GM21367 (cell line): ENCODE results near the gene TLK2.
"Not testable (repeated sequence)": the region's sequence is repeated elsewhere in the genome, so short reads cannot be mapped to it uniquely, and the experiment has no call there.

Experiments
- ATAC-seq: cut with Tn5 transposase; IDR thresholded peaks from one replicate; pipeline ENCODE4 v1.9.1; 2021; ENCODE audit not compliant: unreplicated experiment

The TLK2 gene

DNA sequence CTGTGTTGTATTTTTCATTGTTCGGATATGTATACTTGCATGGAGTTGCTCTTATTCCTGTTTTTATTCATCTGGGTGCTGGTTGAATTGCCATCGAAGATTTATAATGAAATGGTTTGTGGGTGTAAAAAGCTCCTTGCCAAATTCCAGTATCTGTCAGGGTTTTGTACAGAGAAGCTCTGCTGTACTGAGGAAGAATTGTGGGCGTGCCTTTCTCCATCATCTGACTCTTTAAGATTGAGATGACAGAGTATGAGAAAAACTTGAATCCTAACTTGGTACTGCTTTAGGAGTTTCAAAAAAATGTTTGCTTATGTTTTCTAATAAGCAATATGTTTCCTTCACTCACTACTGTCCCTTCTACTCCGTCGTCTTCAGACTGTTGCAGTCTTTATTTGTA lies 78.9 kb downstream of the TLK2 start:
- not testable (repeated sequence) for ATAC-seq

DNA sequence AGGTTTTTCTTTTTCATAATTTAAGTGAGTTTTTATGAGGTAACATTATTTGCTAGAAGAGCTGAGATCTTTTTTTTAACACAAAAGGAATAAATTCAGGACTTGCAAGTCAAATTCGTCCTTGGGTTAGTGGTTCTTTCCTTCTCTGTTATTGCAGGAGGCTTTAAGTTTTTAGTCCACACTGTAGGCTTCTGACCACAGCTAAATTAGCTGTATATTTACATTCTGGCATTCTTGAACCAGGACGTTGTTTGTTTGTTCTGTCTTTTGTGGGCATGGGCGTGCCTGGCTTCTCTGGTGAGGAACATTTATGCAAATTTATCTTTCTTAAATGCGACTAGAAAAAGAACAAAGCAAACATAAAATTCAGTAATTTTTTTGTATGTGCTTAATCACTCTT lies 80.3 kb downstream of the TLK2 start:
- ATAC-seq: not testable (repeated sequence)

DNA sequence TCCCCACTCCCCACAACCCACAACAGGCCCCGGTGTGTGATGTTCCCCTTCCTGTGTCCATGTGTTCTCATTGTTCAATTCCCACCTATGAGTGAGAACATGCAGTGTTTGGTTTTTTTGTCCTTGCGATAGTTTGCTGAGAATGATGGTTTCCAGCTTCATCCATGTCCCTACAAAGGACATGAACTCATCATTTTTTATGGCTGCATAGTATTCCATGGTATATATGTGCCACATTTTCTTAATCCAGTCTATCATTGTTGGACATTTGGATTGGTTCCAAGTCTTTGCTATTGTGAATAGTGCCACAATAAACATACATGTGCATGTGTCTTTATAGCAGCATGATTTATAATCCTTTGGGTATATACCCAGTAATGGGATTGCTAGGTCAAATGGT lies 82.3 kb downstream of the TLK2 start:
- ATAC-seq: not testable (repeated sequence)

DNA sequence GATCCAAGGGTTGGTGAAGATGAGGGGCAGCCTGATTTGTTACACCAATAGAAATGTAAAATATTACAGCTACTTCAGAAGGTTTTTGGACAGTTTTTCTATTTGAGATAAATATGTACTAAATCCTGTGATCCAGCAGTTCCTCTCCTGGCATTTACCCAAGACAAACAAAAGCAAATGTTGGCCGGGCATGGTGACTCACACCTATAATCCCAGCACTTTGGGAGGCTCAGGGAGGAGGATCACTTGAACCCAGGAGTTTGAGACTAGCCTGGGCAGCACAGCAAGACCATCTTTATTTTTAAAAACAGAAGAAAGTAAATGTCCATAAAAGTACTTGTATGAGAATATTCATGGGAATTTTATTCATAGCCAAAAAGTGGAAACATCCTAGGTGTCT lies 84.0 kb downstream of the TLK2 start:
- no peak for ATAC-seq

DNA sequence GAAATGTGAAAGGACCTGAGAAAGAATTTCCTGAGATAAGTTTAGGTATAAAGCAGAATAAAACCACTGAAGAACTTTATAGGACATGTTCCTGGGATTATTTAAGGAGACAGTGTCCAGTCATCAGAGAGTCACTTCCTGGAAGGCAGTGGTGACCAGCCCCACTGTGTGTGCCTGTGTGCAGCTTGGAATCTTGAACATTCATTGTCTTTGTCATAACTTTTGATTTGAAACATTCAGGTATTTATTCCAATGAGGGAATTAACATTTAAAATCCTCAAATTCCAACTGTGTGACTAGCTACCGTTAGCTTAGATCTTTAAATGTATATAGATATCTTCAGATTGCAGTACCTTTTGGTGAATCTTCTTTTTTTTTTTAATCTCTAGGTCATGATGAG lies 87.2 kb downstream of the TLK2 start:
- no peak for ATAC-seq

DNA sequence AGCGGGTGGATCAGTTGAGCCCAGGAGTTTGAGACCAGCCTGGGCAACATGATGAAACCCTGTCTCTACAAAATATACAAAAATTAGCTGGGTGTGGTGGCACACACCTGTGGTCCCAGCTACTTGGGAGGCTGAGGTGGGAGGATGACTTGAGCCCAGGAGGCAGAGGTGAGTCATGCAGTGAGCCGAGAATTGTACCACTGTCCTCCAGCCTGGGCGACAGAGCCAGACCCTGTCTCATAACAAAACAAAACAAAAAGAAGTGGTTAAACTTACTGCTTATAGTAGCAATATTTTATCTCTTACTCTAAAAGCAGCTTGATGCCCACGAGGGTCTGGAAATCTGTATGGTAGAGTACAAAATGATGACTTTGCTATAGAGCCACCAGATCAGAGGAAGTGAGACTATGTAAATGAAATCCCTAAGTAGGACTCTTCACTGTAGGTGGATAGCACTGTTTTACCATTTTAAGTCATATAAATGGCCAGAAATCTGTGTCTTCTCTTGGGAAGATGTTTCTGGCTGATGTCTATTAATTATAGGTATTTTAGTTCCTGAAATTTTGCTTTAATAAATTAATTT lies 88.5 kb downstream of the TLK2 start:
- no peak for ATAC-seq

DNA sequence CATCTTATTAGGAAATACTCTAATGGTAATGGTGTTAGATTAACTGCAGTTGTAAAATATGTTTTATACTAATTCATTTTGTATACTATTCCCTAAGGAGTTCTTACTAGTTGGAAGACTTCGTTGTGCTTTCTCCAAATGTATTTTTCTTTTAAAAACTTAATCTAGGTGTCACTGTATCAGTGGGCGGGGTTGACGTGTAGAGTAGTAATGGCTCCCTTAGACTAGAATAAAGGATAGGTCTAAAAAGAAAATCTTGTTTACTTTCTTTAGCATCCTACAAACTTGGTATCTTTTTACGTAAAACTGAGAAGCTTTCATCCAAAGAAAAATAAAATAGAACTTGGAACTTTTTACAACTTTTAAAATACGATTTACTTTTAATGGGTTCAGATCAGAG lies 93.9 kb downstream of the TLK2 start:
- ATAC-seq: no peak

DNA sequence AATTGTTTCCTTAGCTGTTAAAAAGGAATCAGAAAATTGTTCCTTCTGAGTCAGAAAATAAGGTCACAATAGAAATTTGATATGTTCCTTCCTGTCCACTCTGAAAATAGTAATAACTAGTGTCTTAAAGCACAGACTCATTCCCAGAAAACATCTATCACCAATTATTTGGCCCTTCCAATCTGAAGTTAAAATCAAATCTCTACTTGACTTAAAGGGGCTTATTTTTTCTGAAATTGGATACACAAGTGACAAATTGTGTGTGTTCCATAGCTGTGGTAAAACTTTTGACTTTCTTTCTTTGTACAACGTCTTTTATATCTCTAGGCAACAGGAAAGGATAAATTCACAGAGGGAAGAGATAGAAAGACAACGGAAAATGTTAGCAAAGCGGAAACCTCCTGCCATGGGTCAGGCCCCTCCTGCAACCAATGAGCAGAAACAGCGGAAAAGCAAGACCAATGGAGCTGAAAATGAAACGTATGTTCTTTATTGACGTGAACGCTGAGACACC lies 94.3 kb downstream of the TLK2 start:
- no peak for ATAC-seq

DNA sequence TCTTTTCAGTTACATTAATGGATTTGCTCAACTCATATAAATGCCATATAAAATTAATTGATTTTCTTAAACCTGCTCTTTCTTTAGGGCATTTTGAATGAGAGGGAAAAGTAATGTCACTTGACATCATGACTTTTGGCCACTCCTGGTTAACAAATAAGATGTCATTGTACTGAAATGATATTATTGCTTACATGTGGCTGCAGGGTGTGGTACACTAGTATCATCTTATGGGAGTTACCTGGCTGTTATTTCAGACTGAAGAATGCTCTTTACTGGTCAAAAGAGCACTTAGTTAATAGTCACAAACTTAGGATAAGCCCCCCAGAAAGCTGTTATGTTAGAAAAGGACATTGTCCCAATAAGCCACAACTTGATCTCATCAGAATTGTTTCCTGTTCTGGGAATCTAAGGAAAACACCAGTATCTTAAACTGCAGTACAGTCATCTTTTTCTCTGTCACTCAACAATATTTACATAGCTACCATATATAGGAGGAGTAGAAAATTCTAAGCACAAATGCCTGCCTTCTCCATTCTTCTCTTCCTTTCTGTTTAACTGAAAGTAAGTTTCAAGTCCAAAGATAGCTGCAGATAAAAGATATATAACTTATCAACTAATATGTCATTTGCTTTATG lies 95.0 kb downstream of the TLK2 start:
- no peak for ATAC-seq

DNA sequence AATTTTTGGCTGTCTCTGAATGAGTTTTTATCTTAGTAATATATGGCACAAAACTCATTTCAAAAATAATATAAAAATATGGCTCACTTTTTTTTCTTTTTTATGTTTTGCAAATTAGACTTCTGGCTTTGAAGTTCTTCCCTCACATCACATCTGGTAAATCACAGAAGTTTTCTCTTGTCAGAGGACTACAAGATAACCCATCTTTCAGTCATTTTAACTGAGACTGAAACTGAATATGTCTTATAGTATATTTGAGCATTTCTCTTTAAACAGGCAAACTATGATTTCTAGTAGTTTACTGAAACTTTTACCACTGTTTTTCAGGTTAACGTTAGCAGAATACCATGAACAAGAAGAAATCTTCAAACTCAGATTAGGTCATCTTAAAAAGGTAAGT lies 97.8 kb downstream of the TLK2 start:
- ATAC-seq: no peak

DNA sequence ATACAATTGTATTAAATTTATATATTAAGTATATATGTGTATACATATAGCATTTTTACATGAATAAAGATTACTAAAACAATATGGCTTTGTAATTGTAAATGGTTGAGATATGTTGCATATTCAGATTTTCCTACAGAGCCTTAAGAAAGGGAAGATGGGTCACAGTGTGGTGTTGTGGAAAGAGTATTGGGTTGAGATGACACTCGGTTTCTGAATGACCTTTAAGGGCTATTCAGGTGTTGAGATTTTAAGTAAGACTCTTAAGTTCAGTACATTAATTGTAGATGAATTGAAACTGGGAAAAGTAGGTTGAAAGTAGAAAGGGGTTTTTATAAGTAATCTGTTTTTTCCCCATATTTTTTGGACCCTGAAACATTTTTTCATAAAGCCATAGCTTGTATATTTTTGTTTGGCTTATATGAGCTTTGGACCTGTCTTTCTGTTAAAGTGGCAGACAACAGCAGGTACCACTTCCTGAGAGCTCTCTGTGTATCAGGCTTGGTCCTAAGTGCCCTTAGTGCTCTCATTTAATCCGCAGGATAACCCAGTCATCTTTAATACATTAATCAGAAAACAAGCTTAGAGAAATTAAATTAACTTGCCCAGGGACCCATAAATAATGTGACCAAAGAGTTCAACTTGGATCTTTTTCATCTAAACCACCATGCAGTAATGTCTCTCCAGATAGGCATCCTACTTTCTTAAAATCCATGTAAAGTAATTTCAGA lies 100.3 kb downstream of the TLK2 start:
- ATAC-seq: no peak

DNA sequence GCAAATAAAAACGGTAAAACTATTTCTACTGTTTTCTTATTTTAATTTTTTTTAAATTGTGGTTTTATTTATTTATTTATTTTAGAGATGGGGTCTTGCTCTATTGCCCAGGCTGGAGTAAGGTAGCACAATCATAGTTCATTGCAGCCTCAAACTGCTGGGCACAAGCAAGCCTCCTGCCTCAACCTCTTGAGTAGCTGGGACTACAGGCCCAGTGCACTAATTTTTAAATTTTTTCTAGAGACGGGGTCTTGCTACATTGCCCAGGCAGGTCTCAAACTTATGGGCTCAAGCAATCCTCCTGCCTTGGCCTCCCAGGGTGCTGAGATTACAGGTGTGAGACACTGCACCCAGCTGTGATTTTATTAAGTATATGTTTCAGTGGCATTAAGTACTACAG lies 102.3 kb downstream of the TLK2 start:
- ATAC-seq: no peak

DNA sequence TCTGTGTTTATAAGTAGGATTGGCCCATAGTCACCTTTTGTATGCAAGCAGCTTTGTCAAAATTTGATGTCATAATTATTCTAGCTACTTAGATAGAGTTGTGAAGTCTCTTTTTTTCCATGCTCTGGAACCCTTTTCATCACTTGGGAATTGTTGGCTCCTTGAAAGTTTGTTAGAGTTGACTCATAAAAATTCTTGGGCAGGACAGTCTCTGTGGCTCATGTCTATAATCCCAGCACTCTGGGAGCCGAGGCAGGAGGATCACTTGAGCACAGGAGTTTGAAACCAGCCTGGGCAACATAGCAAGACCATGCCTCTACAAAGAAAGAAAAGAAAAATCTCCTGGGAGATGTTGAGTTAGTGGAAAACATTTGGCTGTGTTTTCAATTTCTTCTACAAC lies 103.1 kb downstream of the TLK2 start:
- no peak for ATAC-seq

DNA sequence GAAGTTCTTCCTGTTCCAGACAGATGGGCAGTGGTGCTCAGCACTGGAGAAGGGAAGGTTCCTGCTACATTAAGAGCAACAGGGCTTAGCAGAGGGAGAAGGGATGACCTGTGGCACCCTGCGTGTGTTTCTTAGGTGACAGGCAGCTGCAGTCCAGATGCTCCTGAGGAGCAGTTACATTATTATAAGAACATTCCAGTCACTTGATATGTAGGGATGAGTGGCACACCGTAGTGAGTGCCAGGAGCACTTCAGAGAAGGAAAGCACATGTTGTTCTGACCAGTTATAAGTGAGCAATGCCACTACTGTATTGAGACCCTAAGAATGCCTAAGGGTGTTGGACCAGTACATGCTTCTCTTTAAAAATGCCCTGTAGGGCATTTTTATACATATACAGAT lies 108.9 kb downstream of the TLK2 start:
- no peak for ATAC-seq

DNA sequence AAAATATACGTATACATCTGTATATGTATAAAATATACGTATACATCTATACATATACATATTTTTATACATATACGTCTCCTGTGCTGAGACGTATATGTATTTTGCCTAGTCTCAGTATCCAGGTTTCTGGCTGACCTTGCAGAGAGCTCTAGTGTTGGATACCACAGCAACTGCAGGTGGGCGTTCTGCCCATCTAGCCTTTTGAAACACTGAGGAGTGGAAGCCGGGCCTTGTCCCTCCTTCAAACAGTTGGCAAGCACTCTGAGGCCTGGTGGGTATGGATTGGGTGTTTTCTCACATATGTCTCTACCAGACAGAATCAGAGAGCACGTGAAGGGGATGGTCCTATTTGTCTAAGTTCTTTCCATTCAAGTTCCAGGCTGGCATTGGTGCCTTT lies 109.5 kb downstream of the TLK2 start:
- ATAC-seq: no peak

DNA sequence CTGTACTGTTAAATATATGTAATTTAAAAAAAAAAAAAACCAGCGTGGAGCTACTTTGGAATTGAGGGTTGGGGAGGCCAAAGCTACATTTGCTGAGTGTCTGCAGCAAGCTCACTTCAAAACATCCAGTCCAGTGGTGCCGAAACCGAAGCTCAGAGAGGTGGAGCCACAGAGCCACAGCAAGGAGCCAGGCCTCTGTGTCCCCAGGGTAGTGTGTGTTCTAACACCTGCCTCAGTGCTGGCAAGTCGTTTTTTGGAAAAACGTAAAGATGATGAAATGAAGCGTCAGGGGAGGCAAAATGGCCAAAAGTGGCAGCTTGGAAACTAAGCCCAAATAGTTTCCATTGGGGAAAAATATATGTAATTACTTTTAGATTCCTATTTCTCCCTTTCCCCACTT lies 112.7 kb downstream of the TLK2 start:
- ATAC-seq: no peak

DNA sequence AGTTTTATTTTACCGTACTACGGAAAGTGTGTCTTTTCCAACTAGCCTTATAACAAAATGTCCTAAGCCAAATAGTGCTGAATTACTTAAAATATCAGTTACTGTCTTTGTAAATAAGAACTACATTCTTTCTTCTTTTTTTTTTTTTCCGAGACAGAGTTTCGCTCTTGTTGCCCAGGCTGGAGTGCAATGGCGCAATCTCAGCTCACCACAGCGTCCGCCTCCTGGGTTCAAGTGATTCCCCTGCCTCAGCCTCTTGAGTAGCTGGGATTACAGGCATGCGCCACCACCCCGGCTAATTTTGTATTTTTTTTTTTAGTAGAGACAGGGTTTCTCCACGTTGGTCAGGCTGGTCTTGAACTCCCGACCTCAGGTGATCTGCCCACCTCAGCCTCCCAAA lies 113.2 kb downstream of the TLK2 start:
- not testable (repeated sequence) for ATAC-seq

DNA sequence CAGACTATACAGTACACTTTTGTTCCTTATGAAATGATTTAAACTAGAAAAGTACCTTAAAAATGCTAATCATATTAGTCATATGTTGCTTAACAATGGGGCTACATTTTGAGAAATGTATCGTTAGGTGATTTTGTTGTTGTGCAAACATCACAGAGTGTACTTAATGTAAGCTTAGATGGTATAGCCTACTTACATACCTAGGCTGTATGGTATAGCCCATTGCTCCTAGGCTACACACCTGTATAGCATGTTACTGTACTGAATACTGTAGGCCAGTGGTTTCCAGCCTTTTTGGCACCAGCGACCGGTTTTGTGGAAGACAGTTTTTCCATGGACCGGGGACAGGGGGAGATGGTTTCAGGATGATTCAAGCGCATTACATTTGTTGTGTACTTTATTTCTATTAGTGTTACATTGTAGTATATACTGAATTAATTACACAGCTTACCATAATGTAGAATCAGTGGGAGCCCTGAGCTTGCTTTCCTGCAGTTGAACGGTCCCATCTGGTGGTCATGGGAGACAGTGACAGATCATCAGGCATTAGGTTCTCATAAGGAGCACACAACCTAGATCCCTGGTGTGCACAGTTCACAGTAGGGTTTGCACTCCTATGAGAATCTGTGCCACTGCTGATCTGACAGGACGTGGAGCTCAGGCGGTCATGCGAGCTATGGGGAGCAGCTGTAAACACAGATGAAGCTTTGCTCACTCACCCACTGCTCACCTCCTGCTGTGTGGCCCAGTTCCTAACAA lies 113.9 kb downstream of the TLK2 start:
- no peak for ATAC-seq

DNA sequence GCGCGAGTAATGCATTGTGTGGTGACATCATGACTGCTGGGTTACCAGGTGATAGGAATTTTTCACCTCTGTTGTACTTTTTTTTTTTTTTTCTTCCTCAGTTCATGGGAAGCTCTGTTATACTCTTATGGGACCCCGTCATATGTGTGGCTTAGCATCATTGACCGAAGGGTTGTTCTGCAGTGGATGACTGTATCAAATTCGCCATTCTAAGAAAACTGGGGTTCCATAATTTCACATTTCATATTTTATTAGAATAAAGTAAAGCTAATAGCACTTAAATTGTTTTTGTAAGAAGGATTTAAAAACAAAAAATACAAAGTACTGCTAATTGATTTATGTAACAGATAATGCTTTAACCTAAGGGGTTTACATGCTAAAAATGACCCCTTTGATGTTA lies 116.9 kb downstream of the TLK2 start:
- no peak for ATAC-seq

DNA sequence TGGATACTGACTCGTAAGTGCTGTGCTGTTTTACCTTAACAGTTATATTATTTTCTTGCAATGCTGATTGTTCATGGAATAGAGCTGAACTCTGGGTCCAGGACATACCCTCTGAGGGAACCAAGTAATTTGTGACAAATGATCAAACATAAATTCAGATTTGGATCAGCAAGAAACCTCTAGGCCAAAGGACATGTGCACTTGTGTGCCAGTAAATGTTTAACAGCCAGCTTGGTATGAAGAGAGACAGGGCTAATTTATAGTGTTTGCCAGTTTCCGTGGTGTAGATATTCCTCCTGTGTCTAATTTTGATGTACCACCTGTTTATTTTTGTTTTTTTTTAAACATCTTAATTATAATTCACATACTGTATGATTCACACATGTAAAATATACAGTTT lies 118.0 kb downstream of the TLK2 start:
- ATAC-seq: no peak

DNA sequence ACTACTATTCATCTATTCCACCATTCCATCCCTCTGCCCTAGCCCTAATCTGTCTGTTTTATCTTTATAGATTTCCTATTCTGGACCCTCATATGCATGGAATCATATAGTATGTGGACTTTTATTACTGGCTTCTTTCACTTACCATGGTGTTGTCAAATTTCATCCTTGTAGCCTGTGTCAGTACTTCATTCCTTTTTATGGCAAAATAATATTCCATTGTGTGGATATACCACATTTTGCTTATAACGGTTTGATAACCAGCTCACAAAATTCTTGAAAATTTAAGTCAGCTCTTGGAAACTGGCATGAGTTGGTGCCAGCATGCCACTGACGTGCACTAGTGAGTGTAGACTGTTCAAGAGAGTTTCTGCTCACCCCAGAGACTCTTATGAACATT lies 118.5 kb downstream of the TLK2 start:
- no peak for ATAC-seq

DNA sequence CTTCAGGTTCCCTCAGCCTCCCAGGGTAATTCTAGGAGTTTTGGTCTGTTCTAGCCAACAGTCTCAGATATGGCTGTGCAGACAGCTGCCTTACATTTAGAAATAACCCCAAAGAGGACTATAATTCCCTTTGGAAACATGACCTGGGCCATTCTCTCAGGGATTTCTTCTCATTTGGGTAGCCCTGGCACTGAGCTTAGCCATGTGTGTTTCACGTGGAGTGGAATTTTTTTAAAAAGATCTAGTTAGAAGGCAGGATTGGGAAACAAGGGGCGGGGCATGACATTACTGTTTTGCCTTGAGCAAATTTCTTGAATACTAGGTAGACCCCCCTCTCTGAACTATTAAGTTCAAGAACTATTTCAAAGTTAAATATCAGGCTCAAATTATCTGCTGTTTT lies 119.3 kb downstream of the TLK2 start:
- ATAC-seq: no peak
